Measurements from ENCODE around the gene SVEP1.
"Not testable (repeated sequence)": the region's sequence is repeated elsewhere in the genome, so short reads cannot be mapped to it uniquely, and the experiment has no call there.

SVEP1 gene

GRCh38 chr9:110443146-110443865, 136.2 kb downstream of the SVEP1 start:
- no peak for DNase-seq

- DNase-seq = no peak
These were observed 138.7 kb downstream of the SVEP1 start for GRCh38 chr9:110440796-110441195.

DNA sequence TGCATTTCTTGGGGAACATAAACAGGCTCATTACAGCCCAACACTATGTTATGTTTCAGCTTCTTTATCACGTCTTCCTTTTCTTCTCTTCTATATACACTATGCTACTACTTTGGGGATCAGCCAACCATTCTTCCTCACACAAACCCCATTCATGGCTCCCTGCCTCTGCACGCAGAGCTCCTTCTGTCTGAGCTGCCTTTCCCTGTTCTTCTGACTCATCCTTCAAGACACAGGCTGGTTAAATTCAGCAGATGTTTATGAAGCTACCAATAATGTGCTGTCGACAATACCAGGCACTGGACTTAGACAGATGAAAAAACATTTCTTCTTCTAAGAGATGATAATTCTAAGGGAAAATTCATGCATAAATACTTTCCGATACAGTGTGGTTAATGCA, 139.4 kb downstream of the SVEP1 start:
- no peak for DNase-seq

GRCh38 chr9:110432253-110432652, 147.3 kb downstream of the SVEP1 start:
- no peak for DNase-seq

DNA sequence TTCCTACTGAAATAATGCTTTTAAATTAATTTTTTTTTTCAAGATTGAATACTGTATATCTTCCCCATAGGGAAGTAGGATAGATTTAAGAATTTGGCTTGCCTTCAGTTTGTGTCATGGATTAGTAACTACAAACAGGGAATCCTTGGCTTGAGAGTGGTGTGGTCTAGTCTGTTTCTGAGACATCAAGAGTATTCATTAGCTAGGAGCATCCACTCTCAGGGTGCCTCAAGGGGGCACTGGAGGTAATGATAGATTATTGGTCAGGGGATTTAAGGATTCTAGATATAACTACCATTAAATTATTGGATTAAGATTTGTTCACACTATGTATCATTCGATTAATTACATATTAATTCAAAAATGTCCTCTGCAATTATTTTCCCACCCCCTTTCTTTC, 150.1 kb downstream of the SVEP1 start:
- no peak for DNase-seq

- DNase-seq = peak; percentile 42 to 52
These were observed 151.9 kb downstream of the SVEP1 start for GRCh38 chr9:110427497-110428104.

DNA sequence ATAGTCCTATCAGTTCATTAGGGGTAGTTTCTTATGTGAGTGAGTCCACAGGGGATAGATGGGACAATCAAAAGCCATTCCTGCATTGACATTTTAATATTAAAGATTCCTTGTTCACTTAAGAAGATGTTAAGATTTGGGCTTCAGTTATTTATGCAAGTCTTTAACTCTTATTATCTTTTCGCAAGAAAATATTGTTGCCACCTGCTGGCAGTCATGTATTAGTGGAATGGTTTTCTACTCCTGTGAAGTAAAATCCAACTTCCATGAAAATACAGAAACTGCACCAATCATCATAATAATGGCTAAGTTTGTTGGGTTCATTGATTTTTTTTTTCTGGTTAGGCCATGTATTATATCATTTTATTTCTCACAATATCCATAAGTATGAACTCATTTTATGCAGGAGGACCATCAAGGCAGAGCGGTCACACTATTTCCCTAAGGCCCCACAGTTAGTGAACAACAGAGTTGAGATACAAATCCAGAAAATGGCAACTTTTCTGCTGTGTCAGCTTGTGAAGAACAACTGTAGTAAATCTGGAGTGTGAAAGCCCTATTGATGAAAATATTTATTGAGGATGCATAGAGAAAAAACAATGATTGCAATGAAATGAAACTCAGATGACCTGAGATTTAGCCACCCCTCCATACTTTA, 153.4 kb downstream of the SVEP1 start:
- DNase-seq = no peak

- no peak for DNase-seq
These were observed 165.1 kb downstream of the SVEP1 start for GRCh38 chr9:110414471-110414870.

- DNase-seq = no peak
These were observed 168.6 kb downstream of the SVEP1 start for GRCh38 chr9:110410961-110411360.

DNA sequence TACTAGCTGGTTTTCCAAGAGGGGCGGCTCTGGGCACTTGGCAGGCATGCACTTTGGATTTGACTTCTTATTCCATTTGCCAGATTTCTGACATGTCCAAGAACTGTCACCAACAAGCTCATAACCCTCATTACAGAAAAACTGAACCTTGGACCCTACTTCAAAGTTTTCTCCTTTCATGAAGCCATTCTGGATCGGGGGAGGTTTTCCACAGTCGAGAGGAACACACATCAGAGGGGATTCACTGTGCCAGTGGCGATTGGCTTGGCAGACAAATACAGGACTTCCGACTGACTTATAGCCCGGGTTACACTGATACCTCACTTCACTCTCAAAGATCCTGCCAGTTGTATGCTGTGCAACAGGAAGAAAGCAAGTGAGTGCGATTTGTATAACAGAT, 170.9 kb downstream of the SVEP1 start:
- DNase-seq = no peak

GRCh38 chr9:110405858-110406443, 173.6 kb downstream of the SVEP1 start:
- DNase-seq = no peak

- no peak for DNase-seq
These were observed 175.1 kb downstream of the SVEP1 start for GRCh38 chr9:110404473-110404872.

GRCh38 chr9:110399983-110400382, 179.6 kb downstream of the SVEP1 start:
- DNase-seq = no peak

- not testable (repeated sequence) for DNase-seq
These were observed 180.5 kb downstream of the SVEP1 start for GRCh38 chr9:110398992-110399391.

DNA sequence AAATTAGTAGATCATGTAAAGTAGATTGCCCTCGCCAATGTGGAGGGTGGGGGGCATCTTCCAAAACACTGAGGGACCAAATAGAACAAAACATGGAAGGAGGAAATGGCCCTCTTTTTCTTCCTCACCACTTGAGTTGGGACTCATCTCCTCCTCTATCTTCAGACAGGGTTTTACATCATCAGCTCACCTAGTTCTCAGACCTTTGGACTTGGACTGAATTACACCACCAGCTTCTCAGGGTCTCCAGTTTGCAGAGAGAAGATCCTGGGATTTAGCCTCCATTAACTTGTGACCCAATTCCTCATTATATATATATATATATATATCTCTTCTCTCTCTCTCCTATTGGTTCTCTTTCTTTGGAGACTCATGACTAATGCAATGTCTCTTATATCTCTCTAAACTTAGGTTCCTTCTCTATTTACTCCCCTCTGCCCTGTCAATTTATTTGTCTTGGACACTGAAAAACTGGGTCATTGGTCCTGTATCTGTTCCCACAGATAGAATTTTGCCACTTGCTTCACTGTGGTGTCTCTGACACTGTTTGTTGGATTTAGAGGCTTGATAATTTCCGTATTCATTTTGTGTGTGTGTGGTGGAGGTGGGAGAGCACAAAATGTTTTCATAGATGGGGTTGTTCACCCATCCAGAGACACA, 187.6 kb downstream of the SVEP1 start:
- no peak for DNase-seq

DNA sequence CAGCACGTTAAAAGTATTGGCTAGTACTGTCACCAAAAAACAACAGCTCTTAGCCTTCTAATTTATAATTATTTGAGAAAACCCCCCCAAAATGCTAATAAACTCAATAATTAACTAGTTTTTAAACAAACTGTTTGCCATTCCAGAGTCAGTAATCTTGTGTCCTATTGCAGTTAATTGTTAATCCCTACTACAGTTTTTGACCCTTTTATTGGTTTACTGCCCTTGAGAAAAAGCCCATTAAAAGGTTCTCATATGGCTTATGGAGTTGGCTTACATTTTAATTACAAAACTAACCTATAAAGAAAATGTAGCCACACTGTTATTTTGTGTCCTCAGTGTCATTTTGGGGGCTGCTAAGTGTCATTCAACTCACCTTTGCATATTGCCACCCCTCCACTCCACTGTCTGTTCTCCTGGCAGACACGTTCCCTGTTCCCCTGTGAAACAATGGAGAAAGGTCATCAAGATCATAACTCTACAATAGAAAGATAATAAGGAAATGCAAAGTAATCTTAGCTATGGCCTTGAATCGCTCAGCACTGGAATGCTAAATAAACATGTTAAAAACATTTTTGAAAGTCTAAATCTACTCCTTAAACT, 190.3 kb downstream of the SVEP1 start:
- DNase-seq = no peak

DNA sequence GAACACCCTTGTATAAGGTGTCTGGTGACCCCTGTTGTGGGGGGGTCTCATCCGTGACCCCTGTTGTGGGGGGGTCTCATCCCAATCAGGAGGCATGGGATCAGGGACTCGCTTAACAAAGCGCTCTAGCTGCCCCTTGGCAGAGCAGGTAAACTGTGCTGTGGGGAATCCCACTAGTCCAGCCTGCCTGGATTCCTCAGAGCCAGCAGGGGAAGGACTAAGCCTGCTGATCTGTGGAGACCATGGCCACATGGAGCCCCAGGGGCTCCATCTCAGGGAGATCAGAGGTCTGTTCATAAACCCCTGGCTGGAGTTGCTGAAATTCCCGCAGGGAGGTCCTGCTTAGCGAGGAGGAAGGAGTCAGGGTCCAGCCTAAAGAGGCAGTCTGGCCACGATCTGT, 196.1 kb downstream of the SVEP1 start:
- DNase-seq = no peak

- no peak for DNase-seq
These were observed 196.8 kb downstream of the SVEP1 start for GRCh38 chr9:110382731-110383130.

DNA sequence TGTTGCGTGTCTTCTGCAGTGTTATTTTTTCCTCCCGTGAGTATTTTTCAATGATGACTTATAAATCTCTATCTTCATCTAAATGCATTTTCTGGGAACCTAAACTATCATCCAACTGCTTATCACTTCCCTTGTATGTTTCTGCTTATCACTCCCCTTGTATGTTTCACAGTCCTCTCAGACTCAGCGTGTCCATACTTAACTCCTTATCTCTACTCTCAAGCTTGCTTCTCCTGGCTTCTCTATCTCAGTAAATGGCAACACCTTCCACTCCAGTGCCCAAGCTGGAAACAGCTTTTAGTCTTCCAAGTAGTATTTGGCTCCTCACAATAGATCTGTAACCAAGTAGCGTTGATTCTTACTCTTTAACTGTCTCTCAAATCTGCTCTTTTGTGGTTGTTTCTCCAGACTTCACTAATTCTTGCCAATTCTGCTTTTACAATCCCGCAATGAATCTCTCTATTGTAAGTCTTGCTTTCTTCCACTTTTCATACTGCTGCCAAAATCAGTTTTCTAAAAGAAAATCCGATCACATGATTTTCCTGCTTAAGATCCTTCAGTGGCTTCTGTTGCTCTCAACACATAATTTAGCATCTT, 208.0 kb downstream of the SVEP1 start:
- no peak for DNase-seq

GRCh38 chr9:110370315-110370714, 209.2 kb downstream of the SVEP1 start:
- no peak for DNase-seq

GRCh38 chr9:110364451-110364850, 215.1 kb downstream of the SVEP1 start:
- no peak for DNase-seq

GRCh38 chr9:110358992-110359391, 220.5 kb downstream of the SVEP1 start:
- DNase-seq = not testable (repeated sequence)

Data from activated CD4-positive, alpha-beta T cell treated with anti-CD3 and anti-CD28 coated beads, Interleukin-2, amount 50 U/mL, for 48 hours (primary cell).